GM12878 (cell line): Measurements from ENCODE around the gene USP36.

Experiments used
- CREB1 ChIP-seq: IDR thresholded peaks from 2 replicates; pipeline ENCODE4 v1.6.1; 2012; ENCODE audit warnings: low read depth, mild to moderate bottlenecking, inconsistent platforms
- CTCF ChIP-seq, 3 experiments: IDR thresholded peaks in 2 of 3; conservative IDR thresholded peaks in 1 of 3; 2 replicates each; pipeline ENCODE4 v1.5.1; 2011; ENCODE audit warnings: low read depth in 3 of 3, low read length in 3 of 3, mild to moderate bottlenecking in 3 of 3, control low read depth in 2 of 3, moderate library complexity in 2 of 3, inconsistent platforms in 1 of 3, mixed read lengths in 1 of 3; ENCODE audit not compliant: control insufficient read depth in 2 of 3, insufficient read depth in 1 of 3; ENCODE audit errors: extremely low read depth in 1 of 3
- REST ChIP-seq: IDR thresholded peaks from 2 replicates; pipeline ENCODE4 v1.6.1; 2012; ENCODE audit warnings: mild to moderate bottlenecking, low read depth, low read length
- TF ChIP-seq, protein P1 (sequence below): IDR thresholded peaks from 2 replicates; pipeline ENCODE4 v1.6.1; 2011; ENCODE audit warnings: mild to moderate bottlenecking, low read depth, low read length, moderate library complexity; ENCODE audit not compliant: insufficient replicate concordance

DNA sequence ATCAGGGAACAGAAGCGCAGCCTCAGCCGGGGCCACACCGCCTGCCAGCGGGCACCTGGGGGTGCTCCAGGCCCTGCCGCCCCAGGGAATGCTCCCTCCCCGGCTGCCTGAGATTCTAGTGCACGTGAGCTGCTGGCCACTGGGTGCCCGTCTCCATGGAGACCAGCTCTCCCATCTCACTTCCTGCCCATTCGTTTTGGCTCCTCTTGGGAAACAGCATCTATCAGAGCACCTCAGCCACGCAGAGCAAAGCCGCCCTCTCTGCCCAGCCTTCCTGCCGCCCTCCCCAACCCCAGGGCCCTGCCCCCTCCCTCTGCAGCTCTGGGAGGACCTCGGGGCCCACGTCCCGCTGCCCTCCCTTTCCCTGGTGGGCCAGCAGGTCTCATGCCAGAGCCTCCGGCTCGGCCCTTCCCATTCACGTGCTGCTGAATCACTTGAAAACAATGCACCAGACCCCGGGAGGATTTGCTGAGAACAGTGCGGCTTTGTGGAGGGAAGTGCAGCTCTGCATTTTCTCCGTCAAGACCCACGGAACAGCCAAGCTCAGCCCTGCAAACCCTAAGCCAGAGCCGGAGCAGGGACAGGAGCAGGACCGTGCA, 43.0 kb upstream of the USP36 start:
- TF ChIP-seq CREB1, result no peak
- TF ChIP-seq CTCF (IDR thresholded peaks at IDR 0.05 in 2 of 3, conservative IDR thresholded peaks at IDR 0.05 in 1 of 3; ENCODE audit: control insufficient read depth in 2 of 3, extremely low read depth in 1 of 3, insufficient read depth in 1 of 3, low read depth in 3 of 3, low read length in 3 of 3), result no peak
- TF ChIP-seq, protein P1, sequence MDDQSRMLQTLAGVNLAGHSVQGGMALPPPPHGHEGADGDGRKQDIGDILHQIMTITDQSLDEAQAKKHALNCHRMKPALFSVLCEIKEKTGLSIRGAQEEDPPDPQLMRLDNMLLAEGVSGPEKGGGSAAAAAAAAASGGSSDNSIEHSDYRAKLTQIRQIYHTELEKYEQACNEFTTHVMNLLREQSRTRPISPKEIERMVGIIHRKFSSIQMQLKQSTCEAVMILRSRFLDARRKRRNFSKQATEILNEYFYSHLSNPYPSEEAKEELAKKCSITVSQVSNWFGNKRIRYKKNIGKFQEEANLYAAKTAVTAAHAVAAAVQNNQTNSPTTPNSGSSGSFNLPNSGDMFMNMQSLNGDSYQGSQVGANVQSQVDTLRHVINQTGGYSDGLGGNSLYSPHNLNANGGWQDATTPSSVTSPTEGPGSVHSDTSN, result no peak
- no peak for TF ChIP-seq REST
